Osteoblast (primary cell): Measurements from ENCODE around the gene TMC8. TPM values are rescaled to one million over a fixed set of nuclear protein-coding genes. Genes with fewer than 3 reads are reported as not detected.
A peak's percentile ranks its signal among the peaks of the same experiment; 100 is the strongest.

ENCODE experiments used
- DNase-seq: peaks from one replicate; pipeline ENCODE4 v3.0.0; 2011; ENCODE audit warnings: low spot score, mixed read lengths; ENCODE audit not compliant: insufficient read length; ENCODE audit errors: missing footprints
- H2AFZ ChIP-seq: 2 replicates; pipeline ENCODE4 v1.6.0; 2011; ENCODE audit warnings: mild to moderate bottlenecking, low read length
- H3K27ac ChIP-seq: 2 replicates; pipeline ENCODE4 v1.5.1; 2011; ENCODE audit warnings: mild to moderate bottlenecking, low read depth, low read length, moderate library complexity
- H3K27me3 ChIP-seq: 2 replicates; pipeline ENCODE4 v1.6.0; 2012; ENCODE audit warnings: mild to moderate bottlenecking, control low read depth, inconsistent platforms, low read length, moderate library complexity; ENCODE audit not compliant: insufficient read depth
- H3K36me3 ChIP-seq: 2 replicates; pipeline ENCODE4 v1.5.1; 2011; ENCODE audit warnings: mild to moderate bottlenecking, low read length, control low read depth, moderate library complexity; ENCODE audit not compliant: insufficient read depth
- H3K4me1 ChIP-seq: 2 replicates; pipeline ENCODE4 v1.5.1; 2011; ENCODE audit warnings: mild to moderate bottlenecking, low read length, control low read depth, moderate library complexity; ENCODE audit not compliant: insufficient read depth
- H3K4me2 ChIP-seq: 2 replicates; pipeline ENCODE4 v1.6.0; 2011; ENCODE audit warnings: mild to moderate bottlenecking, low read length; ENCODE audit not compliant: insufficient read depth
- H3K4me3 ChIP-seq: fragments of 200-600 bp; sonication (generic); 3 replicates; pipeline ENCODE4 v1.5.1; 2012; ENCODE audit warnings: mild to moderate bottlenecking, low read length, inconsistent platforms; ENCODE audit not compliant: insufficient read depth
- H3K79me2 ChIP-seq: 2 replicates; pipeline ENCODE4 v1.6.0; 2012; ENCODE audit warnings: mild to moderate bottlenecking, low read length, control low read depth, inconsistent platforms; ENCODE audit not compliant: insufficient read depth
- H3K9me3 ChIP-seq: 2 replicates; pipeline ENCODE4 v1.5.1; 2011; ENCODE audit warnings: low read depth, low read length, control low read depth
- H4K20me1 ChIP-seq: 2 replicates; pipeline ENCODE4 v1.6.0; 2012; ENCODE audit warnings: mild to moderate bottlenecking, low read length, control low read depth; ENCODE audit not compliant: insufficient read depth
- CTCF ChIP-seq: IDR thresholded peaks from 2 replicates; pipeline ENCODE4 v1.5.1; 2011; ENCODE audit warnings: mild to moderate bottlenecking, low read depth, low read length, moderate library complexity; ENCODE audit errors: extremely low read depth
- total RNA-seq: library from RNA; depleted of rRNA; stranded (reverse); fragments of >200 nt; gene quantifications from 2 replicates; pipeline ENCODE4 v1.2.3, GENCODE V29; 2012

Gene TMC8
- total RNA-seq, 1 donor = not detected

GRCh38 chr17:78180083-78180482, 49.5 kb downstream of the TMC8 start:
- Histone ChIP-seq H3K27me3 (no peaks in the 10 kb centered on the region), H3K4me1 (no peaks in the 10 kb centered on the region), H3K9me3 (no peaks in the 10 kb centered on the region), H3K79me2 (no peaks in the 10 kb centered on the region), H3K36me3 (peaks cover 12% of the 10 kb centered on the region), H2AFZ (peak overlapping the region; percentile 21), H3K4me3 (no peak overlapping the region), H3K27ac (no peak overlapping the region), H3K4me2 (no peak overlapping the region), H4K20me1 (peaks cover 5% of the 10 kb centered on the region)
- peak; percentile 17 for DNase-seq
- TF ChIP-seq CTCF = no peak

DNA sequence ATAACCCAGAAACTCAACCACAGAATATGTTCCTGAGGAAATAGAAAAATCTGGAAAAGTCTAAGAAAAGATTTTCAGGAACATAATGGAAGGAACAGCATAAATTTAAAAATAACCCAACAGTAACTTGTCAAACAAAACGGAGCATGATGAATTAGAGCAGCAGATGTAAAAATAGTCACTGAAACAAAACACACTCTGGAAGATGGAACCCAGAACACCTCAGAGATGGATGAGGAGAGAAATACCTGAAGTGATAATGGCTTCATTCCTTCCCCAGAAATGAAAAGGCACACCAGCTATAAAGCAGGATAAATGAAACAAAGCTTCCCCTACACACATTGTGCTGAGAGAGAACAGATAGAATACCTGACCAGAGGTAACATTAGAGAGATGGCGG, 49.9 kb downstream of the TMC8 start:
- Histone ChIP-seq H3K4me2 (no peak overlapping the region), H3K36me3 (peaks cover 12% of the 10 kb centered on the region)

GRCh38 chr17:78182504-78182903, 51.9 kb downstream of the TMC8 start:
- Histone ChIP-seq H3K27me3 (no peaks in the 10 kb centered on the region), H3K4me1 (peaks cover 7% of the 10 kb centered on the region), H3K4me2 (no peak overlapping the region), H3K27ac (no peak overlapping the region), H3K9me3 (no peaks in the 10 kb centered on the region), H2AFZ (no peak overlapping the region), H3K4me3 (no peak overlapping the region), H3K79me2 (peaks cover 10% of the 10 kb centered on the region), H3K36me3 (peaks cover 6% of the 10 kb centered on the region), H4K20me1 (no peaks in the 10 kb centered on the region)
- DNase-seq = no peak
- no peak for TF ChIP-seq CTCF

More for the DNA sequence above, 49.9 kb downstream of the TMC8 start:
- no peak for TF ChIP-seq CTCF
- Histone ChIP-seq H2AFZ (peak overlapping the region; percentile 21), H3K27me3 (no peaks in the 10 kb centered on the region), H3K4me1 (no peaks in the 10 kb centered on the region), H4K20me1 (peaks cover 5% of the 10 kb centered on the region), H3K4me3 (no peak overlapping the region), H3K27ac (no peak overlapping the region), H3K9me3 (no peaks in the 10 kb centered on the region), H3K79me2 (no peaks in the 10 kb centered on the region)
- peak; percentile 47 for DNase-seq

DNA sequence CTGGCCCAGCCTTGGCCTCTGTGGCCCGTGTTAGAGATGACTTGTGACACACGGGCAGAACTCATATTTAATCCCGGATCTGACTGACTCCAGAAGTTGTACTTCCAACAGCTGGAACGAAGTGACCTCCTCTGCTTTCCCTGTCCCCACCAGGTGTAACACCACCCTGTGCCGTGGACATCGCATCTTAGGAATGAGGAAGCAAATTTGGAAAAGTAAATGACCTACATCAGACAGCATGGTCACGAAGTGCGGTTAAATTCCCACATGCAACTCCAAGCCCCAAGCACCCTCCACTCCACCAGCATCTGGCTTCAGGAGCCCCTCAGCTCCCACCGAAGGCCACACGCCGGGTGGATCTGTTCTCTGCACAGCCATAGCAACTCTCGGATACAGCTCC, 53.3 kb downstream of the TMC8 start:
- Histone ChIP-seq H2AFZ (peak overlapping the region; percentile 3), H4K20me1 (no peaks in the 10 kb centered on the region), H3K4me1 (peaks cover 13% of the 10 kb centered on the region), H3K4me3 (no peak overlapping the region), H3K27me3 (no peaks in the 10 kb centered on the region), H3K79me2 (peaks cover 12% of the 10 kb centered on the region), H3K27ac (no peak overlapping the region), H3K36me3 (no peaks in the 10 kb centered on the region), H3K9me3 (no peaks in the 10 kb centered on the region), H3K4me2 (no peak overlapping the region)
- no peak for TF ChIP-seq CTCF
- DNase-seq = peak; percentile 25
